ENCODE data around the gene TMEM201. TPM values are rescaled to one million over a fixed set of nuclear protein-coding genes. Genes with fewer than 3 reads are reported as not detected.

Gene TMEM201
- polyA plus RNA-seq, 2 of the 4 experiments (the other 2 are of a cell fraction) = 1.9 to 8.7 TPM

GRCh38 chr1:9651565-9652378 is 63.1 kb downstream of the TMEM201 start, which contains the start of gene PIK3CD:
PIK3CD (plus strand) TSS chr1:9651731; CDS start chr1:9710456, 58,725 bp downstream.
- POLR2A ChIA-PET = interaction anchor here (0.6 kb wide), 1 partner anchor 434 kb away, joined by 4 read pairs; no protein-coding TSS in a partner anchor

DNA sequence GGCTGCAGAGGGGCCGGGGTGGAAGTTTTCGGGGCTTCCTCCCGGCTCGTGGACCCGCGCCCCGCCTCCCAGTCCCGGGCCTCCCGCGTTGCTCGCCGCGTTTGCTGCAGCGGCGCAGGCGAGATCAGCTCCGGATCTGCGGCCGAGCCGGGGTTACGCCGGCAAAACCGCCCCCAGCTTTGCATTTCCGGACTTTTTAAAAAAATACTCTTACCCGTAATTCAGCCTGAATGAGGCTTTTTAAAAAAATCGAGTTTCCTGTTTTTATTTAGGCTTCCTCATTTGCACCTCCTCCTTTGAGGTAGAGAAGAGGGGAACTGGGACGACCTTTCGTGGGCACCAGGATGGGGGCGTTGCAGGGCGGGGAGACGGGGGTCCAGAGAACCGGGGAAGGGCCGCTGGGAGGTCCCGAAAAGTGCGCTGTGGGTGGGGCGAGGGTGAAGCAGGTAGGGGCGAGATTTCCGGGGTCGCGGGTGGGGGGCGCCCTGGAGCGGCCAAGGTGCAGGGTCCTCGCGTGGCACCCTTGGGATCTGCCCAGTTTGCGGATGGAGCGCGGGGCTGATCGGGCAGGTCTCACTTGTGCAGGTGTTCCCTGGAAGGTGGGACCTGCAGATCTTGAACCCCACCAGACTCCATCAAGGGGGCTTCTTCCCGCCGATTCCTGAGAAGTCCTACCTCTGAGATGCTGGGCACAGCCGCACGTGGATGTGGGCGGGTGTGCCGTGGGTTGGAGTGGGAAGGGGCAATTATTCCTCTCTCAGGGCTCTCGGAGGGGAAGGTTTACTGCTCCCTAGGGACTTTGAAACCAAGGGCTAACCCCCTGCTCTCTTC is 63.9 kb downstream of the TMEM201 start:
- FAIRE-seq (no peak), ATAC-seq (peak; percentile 12 to 45; a peak in 3 of 6 replicates), DNase-seq (ENCODE audit: low read depth in 1 of 2, low spot score in 1 of 2) (no peak)
- ChIA-PET POLR2A (no interaction called here), CTCF (interaction anchor here (0.6 to 3.0 kb wide), 5 partner anchors 11 to 69 kb away, joined by 3 to 8 read pairs (median 6); no protein-coding TSS in a partner anchor)
- Histone ChIP-seq H3K4me2 (peak overlapping the region; percentile 96), H3K27ac (peak overlapping the region in 1 of 2 experiments; percentile 55; a peak in 2 of 6 replicates), H3K4me3 (peak overlapping the region; percentile 47), H3K9me3 (no peaks in the 10 kb centered on the region), H3K4me1 (no peaks in the 10 kb centered on the region)
- TF ChIP-seq MAFK (IDR thresholded peaks at IDR 0.05; ENCODE audit: partially characterized antibody) (no peak), ATOH8 (CRISPR knock-in tag; IDR thresholded peaks at IDR 0.05; ENCODE audit: low read depth) (no peak), NR3C1 (IDR thresholded peaks at IDR 0.05) (no peak)
- WGBS (ENCODE audit: missing lambda C conversion rate) = 47% methylated on average over 19 of the region's 55 CpGs

More at GRCh38 chr1:9651565-9652378, 63.1 kb downstream of the TMEM201 start, which contains the start of gene PIK3CD:
- H3K4me2 ChIP-seq = peak within 1 kb of the TSS; percentile 96
- TF ChIP-seq NR3C1 (IDR thresholded peaks at IDR 0.05) (no peak), MAX (IDR thresholded peaks at IDR 0.05) (0 out of 2 replicates have a peak, but pooled peaks have one; percentile 19), POLR2AphosphoS2 (conservative IDR thresholded peaks at IDR 0.05; ENCODE audit: low read length) (no peak), CBX8 (IDR thresholded peaks at IDR 0.05) (0 out of 2 replicates have a peak, but pooled peaks have one; percentile 25), HDAC2 (IDR thresholded peaks at IDR 0.05) (peak; percentile 78), RCOR1 (IDR thresholded peaks at IDR 0.05; ENCODE audit: low read depth, low read length) (no peak)
- TF ChIP-seq, protein P1, sequence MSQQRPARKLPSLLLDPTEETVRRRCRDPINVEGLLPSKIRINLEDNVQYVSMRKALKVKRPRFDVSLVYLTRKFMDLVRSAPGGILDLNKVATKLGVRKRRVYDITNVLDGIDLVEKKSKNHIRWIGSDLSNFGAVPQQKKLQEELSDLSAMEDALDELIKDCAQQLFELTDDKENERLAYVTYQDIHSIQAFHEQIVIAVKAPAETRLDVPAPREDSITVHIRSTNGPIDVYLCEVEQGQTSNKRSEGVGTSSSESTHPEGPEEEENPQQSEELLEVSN (IDR thresholded peaks at IDR 0.05; ENCODE audit: borderline replicate concordance, low read depth) = no peak
- H3K4me3 ChIP-seq = peak within 1 kb of the TSS; percentile 47
- FAIRE-seq (no peak), DNase-seq (ENCODE audit: low read depth in 1 of 2, low spot score in 1 of 2) (peak in 1 of 2 experiments; percentile 22), ATAC-seq (peak; percentile 82 to 83)
- no peaks in the 10 kb centered on the region for H3K4me1 ChIP-seq
- peak within 1 kb of the TSS in 1 of 2 experiments; percentile 55; a peak in 2 of 6 replicates for H3K27ac ChIP-seq
- CTCF ChIA-PET = interaction anchor here (0.6 to 3.0 kb wide), 3 partner anchors 16 to 123 kb away, joined by 3 to 8 read pairs (median 8); no protein-coding TSS in a partner anchor
- WGBS (ENCODE audit: missing lambda C conversion rate) = 6% methylated on average over 20 of the region's 94 CpGs
- no peaks in the 10 kb centered on the region for H3K9me3 ChIP-seq

- ChIA-PET CTCF (interaction anchor here (1.3 to 2.4 kb wide), 2 partner anchors 11 to 68 kb away, joined by 4 to 6 read pairs; no protein-coding TSS in a partner anchor), POLR2A (interaction anchor here (0.6 kb wide), 1 partner anchor 9 kb away, joined by 3 read pairs; no protein-coding TSS in a partner anchor)
- no peak overlapping the region for H3K27ac ChIP-seq
- ATAC-seq (no peak), FAIRE-seq (no peak), DNase-seq (ENCODE audit: low read depth in 1 of 2, low spot score in 1 of 2) (no peak)
- no peak overlapping the region for H3K4me2 ChIP-seq
- H3K9me3 ChIP-seq = no peaks in the 10 kb centered on the region
- WGBS (ENCODE audit: missing lambda C conversion rate) = 74% methylated on average over 11 of the region's 11 CpGs
- no peaks in the 10 kb centered on the region for H3K4me1 ChIP-seq
- H3K4me3 ChIP-seq = no peak overlapping the region
- TF ChIP-seq CBX8 (IDR thresholded peaks at IDR 0.05) (no peak), REST (IDR thresholded peaks at IDR 0.05) (no peak), HES2 (IDR thresholded peaks at IDR 0.05) (no peak), EP300 (IDR thresholded peaks at IDR 0.05) (no peak), ELK1 (IDR thresholded peaks at IDR 0.05; ENCODE audit: low read depth, low read length) (no peak), ESRRA (IDR thresholded peaks at IDR 0.05; ENCODE audit: borderline replicate concordance, low read length) (no peak), SMC3 (IDR thresholded peaks at IDR 0.05) (no peak), HEYL (CRISPR knock-in tag; IDR thresholded peaks at IDR 0.05) (no peak), CHD2 (IDR thresholded peaks at IDR 0.05; ENCODE audit: low read length, partially characterized antibody) (no peak), ATOH8 (CRISPR knock-in tag; IDR thresholded peaks at IDR 0.05; ENCODE audit: low read depth) (no peak), CBX2 (IDR thresholded peaks at IDR 0.05; ENCODE audit: borderline replicate concordance, low read depth) (no peak), FOXS1 (CRISPR knock-in tag; IDR thresholded peaks at IDR 0.05) (no peak)
- TF ChIP-seq, protein P2, sequence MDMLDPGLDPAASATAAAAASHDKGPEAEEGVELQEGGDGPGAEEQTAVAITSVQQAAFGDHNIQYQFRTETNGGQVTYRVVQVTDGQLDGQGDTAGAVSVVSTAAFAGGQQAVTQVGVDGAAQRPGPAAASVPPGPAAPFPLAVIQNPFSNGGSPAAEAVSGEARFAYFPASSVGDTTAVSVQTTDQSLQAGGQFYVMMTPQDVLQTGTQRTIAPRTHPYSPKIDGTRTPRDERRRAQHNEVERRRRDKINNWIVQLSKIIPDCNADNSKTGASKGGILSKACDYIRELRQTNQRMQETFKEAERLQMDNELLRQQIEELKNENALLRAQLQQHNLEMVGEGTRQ (IDR thresholded peaks at IDR 0.05) = no peak
Observed at GRCh38 chr1:9653210-9653490, 64.4 kb downstream of the TMEM201 start.

Data from A549 (cell line).